ENCODE measurements around the gene SOX21. TPM values are rescaled to one million over a fixed set of nuclear protein-coding genes. Genes with fewer than 3 reads are reported as not detected.
"Not testable (repeated sequence)": the region's sequence is repeated elsewhere in the genome, so short reads cannot be mapped to it uniquely, and the experiment has no call there.

SOX21 gene
- total RNA-seq (not detected), polyA plus RNA-seq (not detected), total RNA-seq (0 reads per million in 6 experiments)

GRCh38 chr13:94712287-94712811 is at the start of gene SOX21:
Gene SOX21 (minus strand): TSS chr13:94712545. CDS start chr13:94712049, 496 bp downstream.
- peak in 1 of 2 donors; percentile 54 for ATAC-seq
- Mint-ChIP-seq H3K36me3 (peaks cover 2 to 13% (median 11%) of the 10 kb centered on the region in 3 donors), H3K9me3 (peaks cover 0 to 20% (median 9%) of the 10 kb centered on the region in 9 donors), H3K27me3 (peaks cover 44 to 69% (median 65%) of the 10 kb centered on the region in 5 donors), H3K4me1 (peaks cover 9 to 30% (median 25%) of the 10 kb centered on the region in 4 donors), H3K4me3 (peak within 1 kb of the TSS; percentile 45 to 76 (median 65)), H3K27ac (peak within 1 kb of the TSS in 1 of 10 donors; percentile 57)
- DNase-seq = no peak
- POLR2A ChIA-PET = no interaction called here

GRCh38 chr13:94761407-94761806 is 49.1 kb upstream of the SOX21 start:
- Mint-ChIP-seq H3K27ac (no peak overlapping the region), H3K27me3 (peaks cover 11 to 53% (median 31%) of the 10 kb centered on the region in 5 donors)

GRCh38 chr13:94759120-94759728 is 46.9 kb upstream of the SOX21 start:
- POLR2A ChIA-PET = no interaction called here
- Mint-ChIP-seq H3K4me3 (no peak overlapping the region), H3K4me1 (no peaks in the 10 kb centered on the region), H3K9me3 (no peaks in the 10 kb centered on the region), H3K36me3 (peaks cover 0 to 7% (median 0%) of the 10 kb centered on the region in 3 donors), H3K27ac (no peak overlapping the region), H3K27me3 (peaks cover 14 to 57% (median 30%) of the 10 kb centered on the region in 5 donors)
- ATAC-seq (no peak), DNase-seq (no peak)

More at GRCh38 chr13:94761407-94761806, 49.1 kb upstream of the SOX21 start:
- H3K4me1 Mint-ChIP-seq = no peaks in the 10 kb centered on the region
- POLR2A ChIA-PET = no interaction called here
- no peak overlapping the region for H3K4me3 Mint-ChIP-seq
- ATAC-seq (no peak), DNase-seq (no peak)
- peaks cover 0 to 10% (median 0%) of the 10 kb centered on the region in 3 donors for H3K36me3 Mint-ChIP-seq
- peaks cover 0 to 6% (median 0%) of the 10 kb centered on the region in 9 donors for H3K9me3 Mint-ChIP-seq

GRCh38 chr13:94758436-94758960 is 46.2 kb upstream of the SOX21 start:
- Mint-ChIP-seq H3K27ac (no peak overlapping the region), H3K9me3 (no peaks in the 10 kb centered on the region), H3K36me3 (peaks cover 0 to 7% (median 0%) of the 10 kb centered on the region in 3 donors), H3K4me1 (no peaks in the 10 kb centered on the region), H3K27me3 (peaks cover 14 to 57% (median 29%) of the 10 kb centered on the region in 5 donors), H3K4me3 (no peak overlapping the region)
- POLR2A ChIA-PET = no interaction called here
- ATAC-seq (no peak), DNase-seq (no peak)

- no peaks in the 10 kb centered on the region for H3K9me3 Mint-ChIP-seq
- H3K4me3 Mint-ChIP-seq = no peak overlapping the region
- ATAC-seq (no peak), DNase-seq (no peak)
- H3K27ac Mint-ChIP-seq = no peak overlapping the region
- peaks cover 4 to 48% (median 13%) of the 10 kb centered on the region in 5 donors for H3K27me3 Mint-ChIP-seq
- no peaks in the 10 kb centered on the region for H3K36me3 Mint-ChIP-seq
- H3K4me1 Mint-ChIP-seq = no peaks in the 10 kb centered on the region
- POLR2A ChIA-PET = no interaction called here
Observed at GRCh38 chr13:94753327-94753726, 41.0 kb upstream of the SOX21 start.

- no peak overlapping the region for H3K27ac Mint-ChIP-seq
- POLR2A ChIA-PET = no interaction called here
- no peaks in the 10 kb centered on the region for H3K36me3 Mint-ChIP-seq
- ATAC-seq = no peak
- no peak overlapping the region for H3K4me3 Mint-ChIP-seq
- peaks cover 6 to 54% (median 13%) of the 10 kb centered on the region in 5 donors for H3K27me3 Mint-ChIP-seq
- no peaks in the 10 kb centered on the region for H3K9me3 Mint-ChIP-seq
- no peak for DNase-seq
- H3K4me1 Mint-ChIP-seq = no peaks in the 10 kb centered on the region
Observed at GRCh38 chr13:94749162-94749561, 36.8 kb upstream of the SOX21 start.

- POLR2A ChIA-PET = no interaction called here
- no peak overlapping the region for H3K27ac Mint-ChIP-seq
- ATAC-seq = no peak
- no peak for DNase-seq
- H3K36me3 Mint-ChIP-seq = no peaks in the 10 kb centered on the region
- no peaks in the 10 kb centered on the region for H3K4me1 Mint-ChIP-seq
- peaks cover 0 to 10% (median 0%) of the 10 kb centered on the region in 9 donors for H3K9me3 Mint-ChIP-seq
- peaks cover 12 to 41% (median 19%) of the 10 kb centered on the region in 5 donors for H3K27me3 Mint-ChIP-seq
- H3K4me3 Mint-ChIP-seq = no peak overlapping the region
Observed at GRCh38 chr13:94739235-94739634, 26.9 kb upstream of the SOX21 start.

GRCh38 chr13:94731028-94731427 is 18.7 kb upstream of the SOX21 start:
- Mint-ChIP-seq H3K27ac (no peak overlapping the region), H3K9me3 (peaks cover 0 to 15% (median 4%) of the 10 kb centered on the region in 9 donors), H3K4me3 (no peak overlapping the region), H3K36me3 (peaks cover 0 to 2% (median 0%) of the 10 kb centered on the region in 3 donors), H3K27me3 (peaks cover 6 to 15% (median 11%) of the 10 kb centered on the region in 5 donors), H3K4me1 (no peaks in the 10 kb centered on the region)
- ATAC-seq (no peak), DNase-seq (no peak)
- POLR2A ChIA-PET = no interaction called here

GRCh38 chr13:94729941-94730340 is 17.6 kb upstream of the SOX21 start:
- peaks cover 9 to 23% (median 12%) of the 10 kb centered on the region in 5 donors for H3K27me3 Mint-ChIP-seq
- H3K4me3 Mint-ChIP-seq, ATAC-seq, DNase-seq, H3K4me1 Mint-ChIP-seq, POLR2A ChIA-PET, H3K36me3 Mint-ChIP-seq, H3K27ac Mint-ChIP-seq: not testable (repeated sequence)
- peaks cover 0 to 20% (median 7%) of the 10 kb centered on the region in 9 donors for H3K9me3 Mint-ChIP-seq

- Mint-ChIP-seq H3K36me3 (peaks cover 0 to 10% (median 0%) of the 10 kb centered on the region in 3 donors), H3K4me1 (no peaks in the 10 kb centered on the region), H3K27ac (no peak overlapping the region), H3K27me3 (peaks cover 25 to 38% (median 33%) of the 10 kb centered on the region in 5 donors), H3K9me3 (peaks cover 0 to 20% (median 5%) of the 10 kb centered on the region in 9 donors), H3K4me3 (no peak overlapping the region)
- ATAC-seq (no peak), DNase-seq (no peak)
- POLR2A ChIA-PET = no interaction called here
Observed at GRCh38 chr13:94726425-94726824, 14.1 kb upstream of the SOX21 start.

- POLR2A ChIA-PET = no interaction called here
- Mint-ChIP-seq H3K36me3 (peaks cover 0 to 17% (median 0%) of the 10 kb centered on the region in 3 donors), H3K27me3 (peaks cover 24 to 46% (median 27%) of the 10 kb centered on the region in 5 donors), H3K9me3 (peaks cover 0 to 12% (median 5%) of the 10 kb centered on the region in 9 donors), H3K4me1 (no peaks in the 10 kb centered on the region), H3K4me3 (no peak overlapping the region), H3K27ac (no peak overlapping the region)
- no peak for ATAC-seq
- no peak for DNase-seq
Observed at GRCh38 chr13:94722609-94723345, 10.4 kb upstream of the SOX21 start.

GRCh38 chr13:94718697-94719096 is 6.4 kb upstream of the SOX21 start:
- POLR2A ChIA-PET = not testable (repeated sequence)
- peaks cover 38 to 79% (median 49%) of the 10 kb centered on the region in 5 donors for H3K27me3 Mint-ChIP-seq
- H3K36me3 Mint-ChIP-seq = peaks cover 0 to 11% (median 0%) of the 10 kb centered on the region in 3 donors

GRCh38 chr13:94717916-94718315 is 5.6 kb upstream of the SOX21 start:
- POLR2A ChIA-PET = no interaction called here
- ATAC-seq = no peak
- Mint-ChIP-seq H3K27me3 (peaks cover 38 to 73% (median 47%) of the 10 kb centered on the region in 5 donors), H3K4me1 (peaks cover 0 to 7% (median 2%) of the 10 kb centered on the region in 4 donors), H3K4me3 (no peak overlapping the region), H3K27ac (no peak overlapping the region), H3K36me3 (peaks cover 0 to 11% (median 0%) of the 10 kb centered on the region in 3 donors), H3K9me3 (peaks cover 0 to 8% (median 0%) of the 10 kb centered on the region in 9 donors)
- no peak for DNase-seq

More at GRCh38 chr13:94718697-94719096, 6.4 kb upstream of the SOX21 start:
- H3K27ac Mint-ChIP-seq, H3K4me1 Mint-ChIP-seq, DNase-seq, ATAC-seq, H3K9me3 Mint-ChIP-seq, H3K4me3 Mint-ChIP-seq: not testable (repeated sequence)
